ENCODE measurements around the gene CHAC1. TPM values are rescaled to one million over a fixed set of nuclear protein-coding genes. Genes with fewer than 3 reads are reported as not detected.

CHAC1 gene
- total RNA-seq, 1 donor from 2014 or later = 4.7 TPM

DNA sequence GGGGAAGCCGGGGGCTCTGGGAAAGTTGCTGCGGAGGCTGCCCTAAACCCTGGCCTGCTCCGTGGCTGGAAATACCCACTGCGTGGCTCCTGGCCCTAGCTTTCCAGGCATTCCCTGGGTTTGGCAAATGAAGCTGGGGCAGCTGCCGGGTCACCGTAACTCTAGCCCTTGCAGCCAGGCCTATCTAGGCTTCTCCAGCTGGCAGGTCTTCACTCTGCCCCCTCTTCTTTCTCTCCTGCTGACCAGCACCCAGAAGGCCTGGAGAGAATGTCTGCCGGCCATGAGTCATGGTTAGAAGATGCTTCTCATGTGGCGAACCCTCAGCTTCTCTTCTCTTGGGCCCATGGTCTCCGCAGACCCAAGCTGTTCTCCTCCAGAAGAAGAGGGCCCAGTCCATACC, 29.7 kb upstream of the CHAC1 start:
- no peak for DNase-seq (ENCODE audit: low read depth, low spot score)

DNA sequence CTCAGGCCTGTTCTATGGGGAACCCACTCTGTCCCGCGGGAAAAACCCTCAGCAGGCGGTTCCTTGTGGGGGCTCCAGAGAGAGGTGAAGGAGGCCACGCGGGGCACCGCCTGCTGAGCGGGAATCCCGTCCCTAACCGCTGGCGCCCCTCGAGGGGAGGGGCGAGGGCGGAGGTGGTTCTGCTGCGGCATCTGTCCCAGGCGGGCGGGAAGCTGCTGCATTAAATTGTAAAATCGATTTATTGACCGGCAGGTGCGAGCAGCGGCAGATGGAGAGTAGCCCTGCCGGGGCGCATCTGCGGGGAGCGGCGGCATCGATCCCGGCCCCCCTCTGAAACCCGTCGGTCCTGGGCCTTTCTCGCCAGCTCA, 27.8 kb upstream of the CHAC1 start:
- DNase-seq (ENCODE audit: low read depth, low spot score) = no peak

DNA sequence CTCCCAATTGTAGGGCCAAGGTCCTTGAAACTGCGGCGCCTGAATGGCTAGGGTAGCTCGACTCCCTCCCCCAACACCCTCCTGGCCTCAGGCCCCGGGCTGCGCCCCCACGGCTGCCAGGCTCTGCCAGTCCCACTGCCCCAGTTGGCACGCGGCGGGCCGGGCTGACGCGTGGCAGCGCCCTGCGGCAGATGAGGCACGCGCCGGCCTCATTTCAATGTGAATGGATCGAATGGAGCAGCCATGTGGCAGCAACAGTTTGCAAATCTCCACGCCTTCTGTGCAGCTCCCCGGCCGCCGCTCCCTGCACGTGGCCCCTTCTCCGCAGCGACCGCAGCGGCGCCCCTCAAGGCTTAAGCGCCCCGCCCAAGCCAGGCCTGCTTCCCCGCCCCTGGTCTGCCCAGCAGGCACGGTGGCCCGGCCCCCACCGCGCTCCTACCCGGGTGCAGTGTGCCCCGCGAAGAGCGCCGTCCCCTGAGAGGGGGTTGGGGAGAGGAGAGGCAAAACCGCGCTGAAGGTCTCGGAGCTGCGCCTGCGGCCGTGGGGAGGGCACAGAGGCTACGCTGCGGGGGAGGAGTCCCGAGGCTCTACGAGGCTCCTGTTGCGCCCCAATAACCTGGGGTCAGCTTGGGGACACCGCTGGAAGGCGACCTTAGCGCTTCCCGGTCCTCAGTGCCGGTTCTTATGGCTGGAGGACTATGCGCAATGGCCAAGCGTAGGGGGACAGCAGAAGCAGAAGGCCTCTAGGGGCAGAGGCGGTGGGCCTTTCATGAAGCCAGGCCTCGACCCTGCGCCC, 27.2 kb upstream of the CHAC1 start:
- DNase-seq (ENCODE audit: low read depth, low spot score) = no peak

DNA sequence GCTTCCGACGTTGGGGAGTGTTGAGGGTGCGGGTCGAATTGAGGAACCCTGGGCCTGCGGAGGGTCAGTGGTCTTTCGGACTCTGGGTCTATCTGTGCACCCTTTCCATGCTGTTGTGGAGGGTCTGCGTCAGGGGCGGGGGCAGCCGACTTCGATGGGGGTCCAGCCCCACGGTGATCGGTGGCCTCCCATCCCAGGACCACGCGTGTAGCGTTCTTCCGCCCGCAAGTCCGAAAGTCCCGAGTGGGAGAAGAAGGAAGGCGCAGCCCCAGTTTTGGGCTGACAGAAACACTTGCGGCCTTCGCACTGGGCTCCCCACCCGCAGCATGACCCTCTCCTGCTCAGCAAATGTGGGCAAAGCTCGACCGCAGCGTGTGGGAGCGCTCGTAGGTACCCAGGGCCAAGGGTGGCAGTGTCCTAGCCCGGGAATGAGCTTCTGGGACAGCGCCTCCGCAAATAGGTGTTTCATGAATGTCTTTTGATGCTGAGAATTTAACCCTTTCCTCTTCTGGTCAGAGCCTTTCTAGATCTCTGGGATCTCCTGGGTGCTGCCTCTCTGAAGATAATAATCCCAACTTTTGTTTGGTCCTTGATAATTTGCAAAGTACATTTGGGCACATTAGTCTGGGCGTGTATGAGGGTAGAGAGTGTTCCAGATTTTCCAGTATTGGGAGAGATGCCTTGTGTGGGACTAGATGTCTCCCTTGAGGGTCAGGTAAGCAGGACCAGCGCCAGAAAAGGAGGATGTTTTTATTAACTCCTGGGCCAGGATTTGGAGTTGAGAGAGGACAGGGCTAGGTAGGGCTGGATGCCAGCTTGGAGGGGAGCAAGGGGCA, 26.4 kb upstream of the CHAC1 start:
- no peak for DNase-seq (ENCODE audit: low read depth, low spot score)

DNA sequence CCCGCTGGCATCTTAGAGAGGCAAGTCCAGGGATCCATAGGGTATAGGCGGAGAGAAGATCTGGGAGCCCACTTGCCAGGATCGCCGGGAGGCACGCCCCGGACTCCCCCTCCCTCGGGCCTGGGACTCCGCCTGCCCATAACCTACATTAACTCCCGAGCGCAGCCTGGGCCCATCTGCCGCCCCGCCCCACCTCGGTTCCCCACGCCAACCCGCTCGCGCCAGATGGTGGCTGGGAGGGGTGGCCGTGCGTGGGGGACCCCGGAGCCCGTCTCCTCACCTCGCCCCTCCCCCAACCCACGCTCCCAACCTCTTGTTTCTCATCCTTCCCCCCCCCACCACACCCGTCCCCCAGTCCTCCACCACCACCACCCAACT, 25.8 kb upstream of the CHAC1 start:
- DNase-seq (ENCODE audit: low read depth, low spot score) = no peak

DNA sequence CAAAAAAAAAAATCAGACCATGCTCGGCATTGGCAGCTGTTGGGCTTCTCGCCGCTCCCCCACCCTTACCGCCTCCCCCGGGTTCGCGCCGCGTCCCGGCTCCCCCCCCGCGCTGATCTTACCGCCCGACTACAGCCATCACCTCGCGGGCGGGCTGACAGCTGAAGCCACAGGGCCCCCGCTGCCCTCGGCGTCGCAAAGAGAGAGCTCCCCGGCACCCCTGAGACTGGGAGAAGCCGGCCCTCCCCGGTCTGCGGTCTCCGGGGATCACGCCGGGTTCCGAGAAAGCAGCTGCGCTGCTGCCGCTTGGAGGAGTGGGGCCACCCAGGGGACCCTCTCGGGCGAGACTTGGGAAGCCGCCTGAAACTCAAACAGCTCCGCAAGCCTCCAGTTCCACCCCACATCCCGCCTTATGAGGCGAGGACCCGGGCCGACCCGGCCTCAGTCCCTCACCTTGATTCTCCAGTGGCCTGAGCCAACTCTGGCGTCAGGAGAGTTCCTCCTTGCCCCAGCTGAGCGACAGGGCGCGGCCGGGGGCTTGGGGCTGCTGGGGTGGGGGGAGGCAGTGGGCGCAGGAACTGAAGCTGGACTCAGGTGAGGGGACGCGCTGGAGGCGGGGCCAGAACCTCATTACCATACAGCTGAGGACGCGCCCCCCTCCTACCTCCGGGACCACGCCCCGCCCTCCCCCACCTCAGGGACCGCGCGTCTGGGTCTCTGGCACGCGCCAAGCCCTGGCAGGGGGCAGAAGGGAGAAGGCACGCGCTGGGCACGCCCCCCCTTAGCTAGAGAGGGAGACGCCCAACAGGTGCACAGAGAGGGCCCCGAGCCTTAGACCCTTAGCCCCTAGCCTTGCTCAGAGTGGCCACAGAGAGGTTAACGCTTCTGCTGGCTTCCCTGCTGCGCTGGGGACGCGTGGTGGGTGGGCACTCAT, 25.1 kb upstream of the CHAC1 start:
- no peak for DNase-seq (ENCODE audit: low read depth, low spot score)

DNA sequence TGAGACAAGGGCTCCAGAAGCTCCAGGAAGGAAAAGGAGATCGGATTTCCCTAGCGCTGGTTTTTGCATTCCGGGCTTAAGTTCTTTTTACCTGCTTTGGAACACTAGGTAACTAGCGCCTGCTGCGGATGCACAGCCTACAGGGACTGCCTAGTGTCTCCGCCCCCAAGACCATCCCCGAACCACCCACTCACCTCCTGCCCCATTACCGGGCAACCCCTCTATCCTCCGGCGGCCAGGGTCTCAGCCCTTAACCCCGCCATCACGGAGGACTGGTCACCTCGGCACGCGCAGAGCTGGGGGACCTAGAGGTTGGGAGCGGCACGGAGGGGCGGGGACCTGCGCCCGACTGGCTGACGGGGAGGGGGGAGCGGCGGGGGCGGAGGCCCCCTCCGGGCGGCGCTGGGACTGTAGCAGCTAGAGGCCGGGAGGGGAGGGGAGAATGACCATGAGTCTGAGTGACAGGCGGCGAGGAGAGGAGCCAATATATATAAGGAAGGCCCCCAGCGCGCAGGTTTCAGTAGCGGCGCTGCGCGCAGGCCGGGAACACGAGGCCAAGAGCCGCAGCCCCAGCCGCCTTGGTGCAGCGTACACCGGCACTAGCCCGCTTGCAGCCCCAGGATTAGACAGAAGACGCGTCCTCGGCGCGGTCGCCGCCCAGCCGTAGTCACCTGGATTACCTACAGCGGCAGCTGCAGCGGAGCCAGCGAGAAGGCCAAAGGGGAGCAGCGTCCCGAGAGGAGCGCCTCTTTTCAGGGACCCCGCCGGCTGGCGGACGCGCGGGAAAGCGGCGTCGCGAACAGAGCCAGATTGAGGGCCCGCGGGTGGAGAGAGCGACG, 24.2 kb upstream of the CHAC1 start, which contains the start of gene DLL4:
Gene DLL4 (plus strand): TSS at position 520 of the 839 bp plus-strand sequence. CDS start 329 bp downstream, outside the sequence.
- DNase-seq (ENCODE audit: low read depth, low spot score) = peak; percentile 82

DNA sequence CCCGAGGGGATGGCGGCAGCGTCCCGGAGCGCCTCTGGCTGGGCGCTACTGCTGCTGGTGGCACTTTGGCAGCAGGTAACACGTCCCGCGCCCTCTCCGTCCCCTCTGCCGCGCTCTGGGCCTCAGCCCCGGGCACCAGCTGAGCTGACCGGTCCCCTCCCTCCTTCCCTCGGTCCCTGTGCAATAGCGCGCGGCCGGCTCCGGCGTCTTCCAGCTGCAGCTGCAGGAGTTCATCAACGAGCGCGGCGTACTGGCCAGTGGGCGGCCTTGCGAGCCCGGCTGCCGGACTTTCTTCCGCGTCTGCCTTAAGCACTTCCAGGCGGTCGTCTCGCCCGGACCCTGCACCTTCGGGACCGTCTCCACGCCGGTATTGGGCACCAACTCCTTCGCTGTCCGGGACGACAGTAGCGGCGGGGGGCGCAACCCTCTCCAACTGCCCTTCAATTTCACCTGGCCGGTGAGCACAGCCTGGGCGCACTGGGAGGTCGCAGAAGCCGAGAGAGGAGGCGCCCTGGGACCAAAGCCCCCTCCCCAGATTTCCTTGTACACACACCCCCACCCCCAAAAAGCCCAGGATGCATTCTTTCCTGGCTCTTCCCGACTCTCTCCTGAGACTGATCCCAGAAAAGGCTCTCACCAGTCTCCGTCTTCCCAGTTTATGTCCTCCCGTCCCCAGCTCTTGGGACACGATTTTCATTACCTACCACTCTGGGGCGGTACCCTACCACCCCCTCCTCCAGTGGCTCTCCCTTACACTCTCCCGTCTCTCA, 23.4 kb upstream of the CHAC1 start:
- no peak for DNase-seq (ENCODE audit: low read depth, low spot score)

DNA sequence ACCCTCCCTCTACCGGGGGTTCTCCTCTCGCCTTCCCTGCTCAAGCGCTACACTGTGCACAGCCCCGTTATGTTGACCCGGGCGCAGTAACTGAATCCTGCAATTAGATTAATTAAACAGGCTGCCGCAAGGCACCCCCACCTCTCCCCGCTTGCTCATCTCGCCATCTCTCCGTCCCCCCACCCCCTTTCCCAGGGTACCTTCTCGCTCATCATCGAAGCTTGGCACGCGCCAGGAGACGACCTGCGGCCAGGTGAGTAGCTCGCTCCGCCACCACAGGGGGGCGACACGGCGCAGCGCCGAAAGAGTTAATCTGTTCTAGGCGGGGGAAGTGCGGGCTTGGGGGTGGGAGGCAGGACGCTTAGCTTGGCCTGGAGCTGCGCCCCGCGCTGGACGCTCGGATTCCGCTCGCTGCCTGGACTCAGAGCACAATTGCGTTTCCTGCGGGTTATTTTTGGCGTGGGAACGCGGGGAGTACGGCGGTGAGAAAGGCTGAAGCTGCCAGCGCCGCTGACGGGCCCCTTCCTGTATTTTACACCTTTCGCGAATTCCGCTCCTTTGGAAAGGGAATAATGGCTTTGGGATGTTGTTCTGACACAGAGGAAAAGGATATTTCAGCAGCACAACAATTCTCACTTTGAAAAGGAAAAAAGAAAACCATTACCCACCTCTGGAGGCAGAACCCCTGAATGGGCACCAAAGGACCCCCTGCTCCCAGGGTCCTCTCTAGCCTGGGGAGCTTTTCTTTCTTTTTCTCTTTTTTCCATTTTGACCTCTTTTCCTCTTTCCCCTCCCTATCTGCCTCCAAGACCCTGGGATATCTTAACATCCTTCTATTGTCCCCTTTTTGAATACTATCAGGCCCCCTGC, 22.6 kb upstream of the CHAC1 start:
- peak; percentile 84 for DNase-seq (ENCODE audit: low read depth, low spot score)

DNA sequence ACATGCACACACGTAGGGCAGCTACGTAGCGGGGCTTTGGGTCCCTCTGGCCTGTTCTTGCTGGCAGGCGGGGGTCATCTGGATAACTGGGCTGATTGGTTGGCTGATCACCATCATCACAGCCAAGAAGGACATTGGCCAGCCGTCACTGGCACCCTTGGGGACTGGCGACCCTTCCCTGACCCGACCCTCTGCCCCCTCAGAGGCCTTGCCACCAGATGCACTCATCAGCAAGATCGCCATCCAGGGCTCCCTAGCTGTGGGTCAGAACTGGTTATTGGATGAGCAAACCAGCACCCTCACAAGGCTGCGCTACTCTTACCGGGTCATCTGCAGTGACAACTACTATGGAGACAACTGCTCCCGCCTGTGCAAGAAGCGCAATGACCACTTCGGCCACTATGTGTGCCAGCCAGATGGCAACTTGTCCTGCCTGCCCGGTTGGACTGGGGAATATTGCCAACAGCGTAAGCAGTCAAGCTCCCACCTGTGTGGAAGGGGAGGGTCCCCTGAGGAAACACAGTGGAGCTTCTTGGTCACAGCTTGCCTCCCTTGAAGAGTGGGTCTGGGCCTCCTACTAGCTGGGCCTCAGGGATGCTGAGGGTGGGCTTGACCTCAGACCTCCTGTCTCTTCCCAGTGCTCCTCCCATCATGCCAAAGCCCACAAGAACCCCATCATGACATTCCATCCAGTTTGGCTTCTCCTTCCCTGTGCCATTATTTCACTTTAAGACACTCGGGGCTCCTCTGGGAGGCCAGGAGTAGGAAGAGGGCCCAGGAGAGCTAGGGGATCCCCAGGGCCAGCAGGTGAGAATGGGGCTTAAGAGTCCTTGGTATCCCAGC, 21.8 kb upstream of the CHAC1 start:
- DNase-seq (ENCODE audit: low read depth, low spot score) = no peak

DNA sequence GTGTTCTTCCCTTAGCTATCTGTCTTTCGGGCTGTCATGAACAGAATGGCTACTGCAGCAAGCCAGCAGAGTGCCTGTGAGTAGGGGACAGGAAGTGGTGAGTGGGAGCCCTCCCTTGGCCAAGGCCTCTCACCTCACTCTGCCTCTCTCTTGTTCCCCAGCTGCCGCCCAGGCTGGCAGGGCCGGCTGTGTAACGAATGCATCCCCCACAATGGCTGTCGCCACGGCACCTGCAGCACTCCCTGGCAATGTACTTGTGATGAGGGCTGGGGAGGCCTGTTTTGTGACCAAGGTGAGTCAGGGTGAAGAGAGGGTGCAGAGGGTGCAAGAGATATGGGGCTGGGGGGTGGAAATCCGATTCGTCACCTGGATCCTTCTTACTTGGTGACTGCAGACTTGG, 21.1 kb upstream of the CHAC1 start:
- no peak for DNase-seq (ENCODE audit: low read depth, low spot score)

DNA sequence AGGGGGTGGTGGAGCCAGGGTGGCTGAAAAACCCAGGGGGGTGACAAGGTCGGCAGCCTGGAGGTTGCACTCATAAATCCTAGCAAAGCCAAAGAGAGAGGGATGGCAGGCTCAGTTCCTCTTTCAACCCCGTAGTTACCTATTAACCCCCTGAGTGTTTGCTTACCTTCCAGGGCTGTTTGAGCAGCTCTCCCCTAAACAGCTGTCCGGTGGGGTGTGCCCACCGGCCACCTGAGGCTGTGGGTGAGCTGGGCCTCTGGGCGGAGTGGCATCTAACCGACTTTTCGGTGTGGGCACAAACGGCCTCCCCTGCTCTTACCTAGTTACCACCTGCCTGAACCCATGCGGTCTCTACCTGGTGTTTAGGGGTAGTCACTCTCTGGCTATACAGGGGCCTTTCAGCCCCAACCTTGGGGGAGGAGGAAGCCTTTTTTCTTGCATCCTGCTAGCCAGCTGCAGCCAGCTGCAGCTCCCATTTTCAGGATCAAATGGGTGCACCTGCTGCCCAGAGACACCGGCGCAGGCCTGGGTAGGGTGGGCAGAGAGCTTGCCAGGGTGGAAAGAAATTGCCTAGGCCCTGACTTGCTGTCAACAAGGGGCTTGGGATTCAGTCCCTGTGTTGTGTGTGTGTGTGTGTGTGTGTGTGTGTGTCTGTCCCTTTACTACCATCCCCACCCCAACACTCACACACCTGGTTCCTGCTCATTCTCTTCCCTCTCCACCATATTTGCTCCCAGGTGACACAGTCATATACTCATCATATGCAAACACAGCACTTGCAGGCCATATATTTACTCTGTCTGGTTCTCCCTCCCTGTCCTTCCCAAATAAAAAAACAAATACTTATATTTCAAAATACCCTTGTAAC, 20.4 kb upstream of the CHAC1 start:
- no peak for DNase-seq (ENCODE audit: low read depth, low spot score)

DNA sequence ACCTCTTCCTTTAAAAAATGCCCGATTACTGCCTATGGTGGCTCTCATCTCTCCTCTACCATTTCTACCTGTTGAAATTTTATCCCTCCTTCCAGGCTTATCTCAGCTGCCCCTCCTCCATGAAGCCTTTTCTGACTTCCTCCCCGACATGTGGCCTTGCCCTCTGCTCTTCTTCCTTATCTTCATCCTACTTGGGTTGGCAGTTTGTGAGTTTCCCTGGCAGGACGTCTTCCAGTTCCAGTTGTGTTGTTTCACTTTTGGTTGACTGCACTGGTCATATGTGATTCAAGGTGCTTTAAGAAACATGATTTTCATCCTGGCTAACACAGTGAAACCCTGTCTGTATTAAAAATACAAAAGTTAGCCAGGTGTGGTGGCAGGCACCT, 19.8 kb upstream of the CHAC1 start:
- no peak for DNase-seq (ENCODE audit: low read depth, low spot score)

DNA sequence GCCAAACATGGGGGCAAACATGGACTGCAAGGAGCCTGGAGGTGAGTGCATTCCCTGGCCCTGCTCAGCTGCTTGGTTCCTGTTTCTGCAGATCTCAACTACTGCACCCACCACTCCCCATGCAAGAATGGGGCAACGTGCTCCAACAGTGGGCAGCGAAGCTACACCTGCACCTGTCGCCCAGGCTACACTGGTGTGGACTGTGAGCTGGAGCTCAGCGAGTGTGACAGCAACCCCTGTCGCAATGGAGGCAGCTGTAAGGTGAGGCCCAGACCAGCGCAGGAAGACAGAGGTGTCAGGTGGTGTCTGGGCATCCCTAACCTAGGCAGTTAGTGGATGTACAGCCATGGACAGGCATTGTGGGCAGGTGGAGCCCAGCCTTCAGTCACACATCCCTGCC, 18.8 kb upstream of the CHAC1 start:
- DNase-seq (ENCODE audit: low read depth, low spot score) = no peak

DNA sequence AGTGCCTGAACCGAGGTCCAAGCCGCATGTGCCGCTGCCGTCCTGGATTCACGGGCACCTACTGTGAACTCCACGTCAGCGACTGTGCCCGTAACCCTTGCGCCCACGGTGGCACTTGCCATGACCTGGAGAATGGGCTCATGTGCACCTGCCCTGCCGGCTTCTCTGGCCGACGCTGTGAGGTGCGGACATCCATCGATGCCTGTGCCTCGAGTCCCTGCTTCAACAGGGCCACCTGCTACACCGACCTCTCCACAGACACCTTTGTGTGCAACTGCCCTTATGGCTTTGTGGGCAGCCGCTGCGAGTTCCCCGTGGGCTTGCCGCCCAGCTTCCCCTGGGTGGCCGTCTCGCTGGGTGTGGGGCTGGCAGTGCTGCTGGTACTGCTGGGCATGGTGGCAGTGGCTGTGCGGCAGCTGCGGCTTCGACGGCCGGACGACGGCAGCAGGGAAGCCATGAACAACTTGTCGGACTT, 17.0 kb upstream of the CHAC1 start:
- DNase-seq (ENCODE audit: low read depth, low spot score) = no peak

DNA sequence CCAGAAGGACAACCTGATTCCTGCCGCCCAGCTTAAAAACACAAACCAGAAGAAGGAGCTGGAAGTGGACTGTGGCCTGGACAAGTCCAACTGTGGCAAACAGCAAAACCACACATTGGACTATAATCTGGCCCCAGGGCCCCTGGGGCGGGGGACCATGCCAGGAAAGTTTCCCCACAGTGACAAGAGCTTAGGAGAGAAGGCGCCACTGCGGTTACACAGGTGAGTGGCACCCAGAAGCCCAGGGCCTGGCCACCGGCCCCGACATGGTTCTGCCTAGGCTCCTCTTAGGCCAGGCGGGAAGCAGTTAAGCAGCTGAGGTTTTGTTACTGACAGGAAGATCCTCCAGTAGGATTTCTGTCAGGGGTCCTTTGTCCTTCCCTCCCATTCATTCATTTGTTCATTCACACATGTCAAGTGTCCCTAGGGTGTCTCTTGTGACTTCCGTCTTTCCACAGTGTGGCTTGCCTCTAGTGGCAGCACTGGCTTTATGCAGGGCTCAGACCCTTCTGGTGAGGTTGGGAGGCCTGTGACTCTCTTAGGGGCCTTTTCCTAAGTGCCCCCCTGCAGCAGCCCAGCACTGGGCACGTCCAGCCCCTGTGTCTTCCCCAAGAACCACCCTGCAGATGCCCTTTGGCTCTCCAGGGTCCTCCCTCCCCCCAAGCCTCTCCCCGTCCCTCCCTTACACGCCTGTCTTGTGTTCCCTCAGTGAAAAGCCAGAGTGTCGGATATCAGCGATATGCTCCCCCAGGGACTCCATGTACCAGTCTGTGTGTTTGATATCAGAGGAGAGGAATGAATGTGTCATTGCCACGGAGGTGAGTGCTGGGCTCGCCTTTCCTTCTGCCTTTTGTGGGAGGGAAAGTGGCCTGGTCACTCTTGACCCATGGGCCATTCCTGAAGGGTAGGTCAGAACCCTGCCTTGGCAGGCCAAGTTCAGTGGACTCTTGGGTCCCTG, 16.3 kb upstream of the CHAC1 start:
- DNase-seq (ENCODE audit: low read depth, low spot score) = no peak
